Ovary (tissue), 9 donors: ENCODE data around the gene MICALL1. TPM values are rescaled to one million over a fixed set of nuclear protein-coding genes. Genes with fewer than 3 reads are reported as not detected.

ENCODE experiments used
- DNase-seq, 5 donors: peaks; one replicate each; pipeline ENCODE4 v3.0.0-alpha.2; 2019 to 2020
- H3K27ac ChIP-seq, 2 donors: fragments of 200-600 bp; one replicate each; pipeline versions ENCODE4 v1.5.1 to v1.8.0; 2019 to 2022
- H3K27me3 ChIP-seq: fragments of 200-600 bp; one replicate; pipeline ENCODE4 v1.8.0; 2022
- H3K36me3 ChIP-seq: fragments of 200-600 bp; sonication (generic); one replicate; pipeline ENCODE4 v1.5.1; 2019
- H3K4me1 ChIP-seq: one replicate; pipeline ENCODE4 v1.8.1; 2013; ENCODE audit warnings: mild to moderate bottlenecking, moderate library complexity; ENCODE audit not compliant: insufficient read depth
- H3K4me3 ChIP-seq: fragments of 200-600 bp; sonication (generic); one replicate; pipeline ENCODE4 v1.5.1; 2017
- H3K9me3 ChIP-seq, 2 donors: fragments of 200-600 bp in 1 of 2; sonication (generic) in 1 of 2; one replicate each; pipeline versions ENCODE4 v1.5.1 to v1.8.1; 2013 to 2019; ENCODE audit warnings: mild to moderate bottlenecking in 1 of 2, moderate library complexity in 1 of 2
- EP300 ChIP-seq: sonication (generic); formaldehyde crosslinking; IDR thresholded peaks from one replicate; pipeline ENCODE4 v1.6.1; 2017; ENCODE audit warnings: antibody characterized with exemption
- POLR2A ChIP-seq: fragments of 450-650 bp; IDR thresholded peaks from one replicate; pipeline ENCODE4 v1.6.1; 2017; ENCODE audit warnings: antibody characterized with exemption, mild to moderate bottlenecking, moderate library complexity
- WGBS, 3 donors: extraction: QIAGEN DNeasy Blood & Tissue Kit in 1 of 3; methylation state at CpG; one replicate each; pipeline versions ENCODE4 v1.1.5 to v1.1.7; 2013 to 2017; 5-methylcytosine and 5-hydroxymethylcytosine counted together
- intact Hi-C, 4 donors: fragments of 100-400 bp; cut with DNase I; formaldehyde crosslinking; loops; one replicate each; pipeline versions ENCODE4 v1.11.0 to v1.15.1; 2022 to 2023
- polyA plus RNA-seq, 2 donors: library from polyadenylated mRNA; stranded (reverse); fragments of 200-250 nt in 1 of 2; fragments of 350-450 nt in 1 of 2; fragmentation: Illumina TruSeq in 1 of 2; extraction: RNeasy Lipid Tissue Mini Kit (QIAGEN cat#74804) in 1 of 2; gene quantifications; one replicate each; pipeline ENCODE4 v1.2.3, GENCODE V29; 2013 to 2014
- total RNA-seq, 7 donors: library from RNA; depleted of rRNA in 2 of 7; stranded (reverse); fragments of >200 nt in 2 of 7; fragmentation: NEBNext Ultra II Directional in 3 of 7; extraction: Animal tissue kit (Norgen Biotek cat#: 25700) in 3 of 7; gene quantifications; one replicate each; pipeline versions ENCODE4 v1.1.0 to v1.2.4, GENCODE V29; 2016 to 2023
- TF ChIP-seq, protein P1 (sequence below), 3 donors: fragments of 450-650 bp in 2 of 3; fragments of 200-600 bp in 1 of 3; IDR thresholded peaks; one replicate each; pipeline versions ENCODE4 v1.5.1 to v1.8.0; 2016 to 2022; ENCODE audit warnings: antibody characterized with exemption in 3 of 3, mild to moderate bottlenecking in 1 of 3
- donor health status: DM: no; HTN: no; CAD: no; lungs with moderate emphysema.
- donor health status: DM: no; HTN: no; CAD: no.
- donor health status: Bipolar disorder and iron deficiency.
- donor health status: DM: yes; HTN: yes; CAD: no.
- donor health status: DM: no; HTN: no; CAD: no.
- donor health status: DM: yes; HTN: yes; CAD: no.

The MICALL1 gene
- total and polyA plus RNA-seq, 9 donors: 6.2 to 30.0 (median 17.4) TPM

DNA sequence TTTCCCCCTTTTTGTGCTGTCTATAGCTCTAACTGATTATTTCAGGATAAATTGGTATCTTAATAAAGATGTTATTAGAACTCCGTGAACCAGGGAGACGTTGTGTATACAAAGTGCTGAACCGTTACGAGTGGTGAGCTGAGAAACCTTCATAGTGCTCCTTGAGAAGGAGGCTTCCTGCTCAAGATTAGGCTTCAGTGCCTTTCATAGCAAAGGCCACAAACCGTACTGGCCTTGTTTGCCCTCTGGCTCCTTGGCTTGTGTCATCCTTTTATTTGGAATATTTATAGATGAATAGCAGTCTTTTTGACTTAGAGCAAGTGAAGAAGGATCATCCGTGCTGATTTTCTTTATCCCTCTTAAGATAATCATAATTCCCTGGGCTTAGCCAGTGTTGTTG is 40.6 kb upstream of the MICALL1 start:
- H3K4me3 ChIP-seq: no peak overlapping the region
- no peak overlapping the region for H3K27ac ChIP-seq
- no peaks in the 10 kb centered on the region for H3K27me3 ChIP-seq
- 75 to 80% (median 76%) methylated on average over 6 of the region's 6 CpGs for WGBS, 3 donors
- no peak for DNase-seq
- H3K9me3 ChIP-seq: no peaks in the 10 kb centered on the region
- no peaks in the 10 kb centered on the region for H3K36me3 ChIP-seq
- intact Hi-C loops: no loop called here
- TF ChIP-seq POLR2A: no peak
- TF ChIP-seq, protein P1, sequence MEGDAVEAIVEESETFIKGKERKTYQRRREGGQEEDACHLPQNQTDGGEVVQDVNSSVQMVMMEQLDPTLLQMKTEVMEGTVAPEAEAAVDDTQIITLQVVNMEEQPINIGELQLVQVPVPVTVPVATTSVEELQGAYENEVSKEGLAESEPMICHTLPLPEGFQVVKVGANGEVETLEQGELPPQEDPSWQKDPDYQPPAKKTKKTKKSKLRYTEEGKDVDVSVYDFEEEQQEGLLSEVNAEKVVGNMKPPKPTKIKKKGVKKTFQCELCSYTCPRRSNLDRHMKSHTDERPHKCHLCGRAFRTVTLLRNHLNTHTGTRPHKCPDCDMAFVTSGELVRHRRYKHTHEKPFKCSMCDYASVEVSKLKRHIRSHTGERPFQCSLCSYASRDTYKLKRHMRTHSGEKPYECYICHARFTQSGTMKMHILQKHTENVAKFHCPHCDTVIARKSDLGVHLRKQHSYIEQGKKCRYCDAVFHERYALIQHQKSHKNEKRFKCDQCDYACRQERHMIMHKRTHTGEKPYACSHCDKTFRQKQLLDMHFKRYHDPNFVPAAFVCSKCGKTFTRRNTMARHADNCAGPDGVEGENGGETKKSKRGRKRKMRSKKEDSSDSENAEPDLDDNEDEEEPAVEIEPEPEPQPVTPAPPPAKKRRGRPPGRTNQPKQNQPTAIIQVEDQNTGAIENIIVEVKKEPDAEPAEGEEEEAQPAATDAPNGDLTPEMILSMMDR (IDR thresholded peaks at IDR 0.05): no peak
- peaks cover 3% of the 10 kb centered on the region for H3K4me1 ChIP-seq

DNA sequence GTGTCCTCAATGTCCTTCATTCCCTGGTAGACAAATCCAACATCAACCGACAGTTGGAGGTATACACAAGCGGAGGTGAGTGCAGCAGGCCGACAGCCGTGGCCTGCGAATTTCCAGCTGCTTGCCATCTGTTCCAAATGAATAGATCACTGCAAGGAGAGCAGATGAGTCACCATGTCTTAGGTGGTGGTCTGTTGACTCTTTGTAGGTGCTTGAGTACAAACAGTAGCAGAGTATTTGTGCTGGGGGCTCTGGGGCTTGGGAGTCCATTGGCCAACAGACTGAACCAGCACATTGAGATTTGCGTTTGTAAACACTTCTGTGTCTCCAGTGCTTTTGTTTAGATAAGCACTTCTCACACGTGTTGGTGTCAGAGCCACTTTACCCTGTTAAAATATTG is 35.8 kb upstream of the MICALL1 start:
- DNase-seq: no peak
- 38 to 58% (median 39%) methylated on average over 7 of the region's 7 CpGs for WGBS, 3 donors
- no peak overlapping the region for H3K27ac ChIP-seq
- no peak overlapping the region for H3K4me3 ChIP-seq
- H3K4me1 ChIP-seq: no peaks in the 10 kb centered on the region
- H3K27me3 ChIP-seq: no peaks in the 10 kb centered on the region
- H3K36me3 ChIP-seq: no peaks in the 10 kb centered on the region
- TF ChIP-seq, protein P1 (IDR thresholded peaks at IDR 0.05): no peak
- TF ChIP-seq POLR2A (no peak), EP300 (no peak)
- intact Hi-C loops: no loop called here
- H3K9me3 ChIP-seq: no peaks in the 10 kb centered on the region

DNA sequence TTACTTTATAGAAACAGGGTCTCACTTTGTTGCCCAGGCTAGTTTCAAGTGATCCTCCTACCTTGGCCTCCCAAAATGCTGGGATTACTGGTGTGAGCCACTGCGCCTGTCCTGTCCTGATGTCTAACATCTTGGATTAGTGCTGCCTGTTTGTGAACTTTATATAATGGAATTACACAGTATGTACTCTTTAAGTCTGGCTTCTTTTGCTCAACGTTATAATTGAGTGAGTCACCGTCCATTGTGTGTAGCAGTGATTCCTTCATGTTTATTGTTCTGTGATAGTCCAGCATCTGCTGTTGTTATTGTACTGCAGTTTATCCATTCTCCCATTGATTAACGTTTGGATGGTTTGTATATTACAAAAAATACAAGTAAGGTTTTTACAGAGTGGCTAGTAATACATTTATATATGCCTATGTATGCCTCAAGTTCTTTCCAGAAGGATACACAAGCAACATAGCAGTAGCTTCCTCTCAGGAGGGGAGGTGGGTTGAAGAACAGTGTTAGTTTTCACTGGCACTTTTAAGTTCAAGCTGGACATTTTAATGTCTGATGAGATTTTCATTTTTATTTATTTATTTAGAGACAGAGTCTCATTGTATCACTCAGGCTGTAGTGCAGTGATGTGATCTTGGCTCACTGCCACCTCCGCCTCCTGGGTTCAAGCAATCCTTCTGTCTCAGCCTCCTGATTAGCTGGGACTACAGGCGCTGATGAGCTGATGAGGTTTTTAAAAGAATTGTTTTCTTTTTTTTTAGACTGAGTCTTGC is 25.2 kb upstream of the MICALL1 start:
- Histone ChIP-seq H3K27me3 (no peaks in the 10 kb centered on the region), H3K36me3 (no peaks in the 10 kb centered on the region), H3K27ac (no peak overlapping the region), H3K9me3 (no peaks in the 10 kb centered on the region), H3K4me1 (no peaks in the 10 kb centered on the region), H3K4me3 (no peak overlapping the region)
- intact Hi-C loops: no loop called here
- no peak for DNase-seq
- WGBS, 3 donors: 55 to 59% (median 59%) methylated on average over 6 of the region's 6 CpGs
- no peak for TF ChIP-seq POLR2A
- TF ChIP-seq, protein P1 (IDR thresholded peaks at IDR 0.05): no peak
- TF ChIP-seq EP300: no peak

DNA sequence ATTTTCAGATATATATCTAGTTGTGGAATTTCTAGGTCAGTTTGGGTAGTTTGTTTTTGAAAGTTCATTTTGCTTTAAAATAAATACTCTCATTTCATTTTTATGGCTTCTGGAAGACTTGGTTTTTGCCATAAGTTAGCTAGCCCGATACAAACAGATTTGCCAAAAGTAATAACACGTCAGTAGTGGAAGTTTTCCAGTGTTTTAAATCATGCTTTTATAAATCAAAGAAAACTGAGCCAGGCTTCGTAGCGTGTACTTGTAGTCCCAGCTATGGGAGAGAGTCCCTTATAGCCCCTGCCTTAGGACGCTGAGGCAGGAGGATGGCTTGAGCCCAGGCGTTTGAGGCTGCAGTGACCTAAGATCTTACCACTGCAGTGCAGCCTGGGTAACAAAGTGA is 21.7 kb upstream of the MICALL1 start:
- Histone ChIP-seq H3K36me3 (no peaks in the 10 kb centered on the region), H3K27ac (no peak overlapping the region), H3K4me1 (no peaks in the 10 kb centered on the region), H3K27me3 (no peaks in the 10 kb centered on the region), H3K4me3 (no peak overlapping the region), H3K9me3 (no peaks in the 10 kb centered on the region)
- no peak for DNase-seq
- no peak for TF ChIP-seq POLR2A
- TF ChIP-seq, protein P1 (IDR thresholded peaks at IDR 0.05): no peak
- no peak for TF ChIP-seq EP300
- WGBS, 3 donors: 14 to 16% (median 16%) methylated on average over 6 of the region's 6 CpGs
- intact Hi-C loops: no loop called here
